Progenitor cell of endocrine pancreas (in vitro differentiated cells): ENCODE results near the gene ATP6V0D1. TPM values are rescaled to one million over a fixed set of nuclear protein-coding genes. Genes with fewer than 3 reads are reported as not detected.

ENCODE experiments used
- DNase-seq: peaks from one replicate; pipeline ENCODE4 v3.0.0; 2021; ENCODE audit warnings: low spot score; ENCODE audit not compliant: unreplicated experiment
- H3K27ac Mint-ChIP-seq: 2 replicates; pipeline ENCODE4 v1.8.0; 2021; ENCODE audit warnings: mild to moderate bottlenecking, moderate library complexity, mixed read lengths
- H3K27me3 Mint-ChIP-seq: 2 replicates; pipeline ENCODE4 v1.8.0; 2021; ENCODE audit warnings: mixed read lengths
- H3K36me3 Mint-ChIP-seq: 2 replicates; pipeline ENCODE4 v1.8.0; 2022; ENCODE audit warnings: mixed read lengths; ENCODE audit not compliant: insufficient read depth
- H3K4me1 Mint-ChIP-seq: 2 replicates; pipeline ENCODE4 v1.8.0; 2021; ENCODE audit warnings: low read depth, mixed read lengths
- H3K4me3 Mint-ChIP-seq: 2 replicates; pipeline ENCODE4 v1.8.0; 2021; ENCODE audit warnings: low read depth, mild to moderate bottlenecking, moderate library complexity, mixed read lengths
- H3K9me3 Mint-ChIP-seq: 2 replicates; pipeline ENCODE4 v1.8.0; 2021; ENCODE audit warnings: low read depth, mixed read lengths
- total RNA-seq: library from RNA; stranded (reverse); gene quantifications from 2 replicates; pipeline ENCODE4 v1.2.1, GENCODE V29; 2021
- TF ChIP-seq, protein P1 (sequence below): fragments of 200-600 bp; sonication (generic); IDR thresholded peaks from one replicate; pipeline ENCODE4 v1.5.0; 2021; ENCODE audit warnings: antibody characterized with exemption, mild to moderate bottlenecking; ENCODE audit not compliant: unreplicated experiment

Gene ATP6V0D1
- total RNA-seq, 1 donor from 2014 or later, result 65.3 TPM

DNA sequence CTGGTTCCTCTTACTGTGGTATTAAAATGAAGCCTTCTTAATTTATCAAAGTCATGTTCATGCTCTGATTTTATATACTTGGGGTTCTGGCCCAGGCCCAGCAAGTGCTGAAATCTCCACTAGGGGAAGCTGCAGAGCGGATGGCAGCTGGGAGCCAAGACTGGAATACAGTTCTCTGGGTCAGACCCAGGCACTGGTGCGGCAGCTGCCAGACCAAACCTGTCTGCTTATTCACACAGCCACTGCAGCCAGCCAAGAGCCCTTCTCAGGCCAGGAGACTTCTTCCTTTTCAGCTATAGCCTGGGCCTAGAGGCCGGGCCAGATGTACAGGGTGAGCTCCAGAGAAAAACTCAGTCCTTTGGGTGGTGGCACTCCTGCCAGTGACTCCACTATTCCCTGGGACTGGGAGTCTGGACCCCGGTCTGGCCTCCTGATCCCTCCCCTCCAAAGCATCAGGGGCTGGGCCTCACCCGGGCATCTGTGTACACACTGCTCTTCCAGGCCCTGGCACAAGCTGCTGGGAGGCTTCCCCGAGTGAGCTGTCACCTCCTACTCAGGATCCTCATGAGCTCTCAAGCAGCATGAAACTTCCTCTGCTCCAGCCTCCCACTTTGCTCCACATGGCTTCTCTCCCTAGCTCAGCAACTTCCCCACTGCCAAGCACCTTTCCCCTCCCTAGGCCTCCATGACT lies 24.4 kb downstream of the ATP6V0D1 start:
- no peak for DNase-seq
- no peak overlapping the region for H3K4me3 Mint-ChIP-seq
- H3K36me3 Mint-ChIP-seq, result peaks cover 2% of the 10 kb centered on the region
- no peaks in the 10 kb centered on the region for H3K9me3 Mint-ChIP-seq
- H3K27ac Mint-ChIP-seq, result no peak overlapping the region
- no peaks in the 10 kb centered on the region for H3K4me1 Mint-ChIP-seq
- TF ChIP-seq, protein P1, sequence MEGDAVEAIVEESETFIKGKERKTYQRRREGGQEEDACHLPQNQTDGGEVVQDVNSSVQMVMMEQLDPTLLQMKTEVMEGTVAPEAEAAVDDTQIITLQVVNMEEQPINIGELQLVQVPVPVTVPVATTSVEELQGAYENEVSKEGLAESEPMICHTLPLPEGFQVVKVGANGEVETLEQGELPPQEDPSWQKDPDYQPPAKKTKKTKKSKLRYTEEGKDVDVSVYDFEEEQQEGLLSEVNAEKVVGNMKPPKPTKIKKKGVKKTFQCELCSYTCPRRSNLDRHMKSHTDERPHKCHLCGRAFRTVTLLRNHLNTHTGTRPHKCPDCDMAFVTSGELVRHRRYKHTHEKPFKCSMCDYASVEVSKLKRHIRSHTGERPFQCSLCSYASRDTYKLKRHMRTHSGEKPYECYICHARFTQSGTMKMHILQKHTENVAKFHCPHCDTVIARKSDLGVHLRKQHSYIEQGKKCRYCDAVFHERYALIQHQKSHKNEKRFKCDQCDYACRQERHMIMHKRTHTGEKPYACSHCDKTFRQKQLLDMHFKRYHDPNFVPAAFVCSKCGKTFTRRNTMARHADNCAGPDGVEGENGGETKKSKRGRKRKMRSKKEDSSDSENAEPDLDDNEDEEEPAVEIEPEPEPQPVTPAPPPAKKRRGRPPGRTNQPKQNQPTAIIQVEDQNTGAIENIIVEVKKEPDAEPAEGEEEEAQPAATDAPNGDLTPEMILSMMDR, result peak; percentile 34
- no peaks in the 10 kb centered on the region for H3K27me3 Mint-ChIP-seq

- TF ChIP-seq, protein P1, result no peak
- Mint-ChIP-seq H3K9me3 (no peaks in the 10 kb centered on the region), H3K36me3 (peaks cover 2% of the 10 kb centered on the region)
These were observed 26.1 kb downstream of the ATP6V0D1 start for GRCh38 chr16:67454852-67455251.

GRCh38 chr16:67454104-67454503 lies 26.9 kb downstream of the ATP6V0D1 start:
- no peaks in the 10 kb centered on the region for H3K27me3 Mint-ChIP-seq
- H3K4me3 Mint-ChIP-seq, result no peak overlapping the region
- no peaks in the 10 kb centered on the region for H3K9me3 Mint-ChIP-seq
- no peaks in the 10 kb centered on the region for H3K4me1 Mint-ChIP-seq
- TF ChIP-seq, protein P1, result no peak
- peaks cover 3% of the 10 kb centered on the region for H3K36me3 Mint-ChIP-seq
- H3K27ac Mint-ChIP-seq, result no peak overlapping the region
- DNase-seq, result no peak

More at GRCh38 chr16:67454852-67455251, 26.1 kb downstream of the ATP6V0D1 start:
- no peak overlapping the region for H3K27ac Mint-ChIP-seq
- no peaks in the 10 kb centered on the region for H3K4me1 Mint-ChIP-seq
- H3K27me3 Mint-ChIP-seq, result no peaks in the 10 kb centered on the region
- H3K4me3 Mint-ChIP-seq, result no peak overlapping the region
- no peak for DNase-seq

DNA sequence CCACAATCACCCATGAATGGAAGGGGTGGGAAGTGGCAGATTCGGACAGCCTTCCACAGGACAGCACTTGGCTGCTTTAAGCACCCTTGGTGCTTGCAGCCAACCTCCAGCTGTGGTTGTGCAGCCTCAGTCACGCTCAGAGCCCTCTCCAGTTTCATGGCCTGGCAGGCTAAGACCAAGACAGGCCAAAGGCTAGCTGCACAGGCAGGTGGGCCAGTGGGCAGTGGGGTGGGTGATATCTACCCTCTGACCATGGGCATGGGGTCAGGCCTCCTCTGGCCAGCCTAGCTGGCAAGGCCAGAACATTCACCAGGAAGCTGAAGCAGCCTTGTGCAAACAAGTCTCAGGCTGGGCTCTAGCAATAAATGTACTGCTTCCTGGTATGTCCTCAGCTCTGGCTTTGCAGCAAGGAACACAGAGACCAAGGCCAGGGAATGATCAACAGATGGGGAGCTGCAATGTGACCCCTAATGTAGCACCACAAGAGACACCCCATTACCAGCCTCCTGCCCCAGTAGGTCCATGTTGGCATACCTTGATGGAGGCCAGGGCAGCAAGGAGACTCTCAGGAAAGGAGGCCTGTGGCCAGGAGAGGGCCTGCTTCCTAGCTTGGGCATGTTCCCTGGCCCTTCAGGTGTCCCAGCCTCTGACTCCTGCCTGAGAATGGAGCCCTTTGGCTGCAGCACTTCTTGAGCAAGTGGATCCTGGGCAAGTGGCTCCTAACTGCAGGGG lies 29.1 kb downstream of the ATP6V0D1 start:
- no peaks in the 10 kb centered on the region for H3K9me3 Mint-ChIP-seq
- TF ChIP-seq, protein P1, result no peak

GRCh38 chr16:67451061-67451703 lies 29.8 kb downstream of the ATP6V0D1 start:
- no peak for DNase-seq
- Mint-ChIP-seq H3K4me3 (no peak overlapping the region), H3K36me3 (peaks cover 4% of the 10 kb centered on the region), H3K27ac (no peak overlapping the region), H3K27me3 (no peaks in the 10 kb centered on the region), H3K4me1 (no peaks in the 10 kb centered on the region), H3K9me3 (no peaks in the 10 kb centered on the region)
- TF ChIP-seq, protein P1, result no peak

More for the DNA sequence above, 29.1 kb downstream of the ATP6V0D1 start:
- Mint-ChIP-seq H3K4me1 (no peaks in the 10 kb centered on the region), H3K27ac (no peak overlapping the region), H3K4me3 (no peak overlapping the region), H3K27me3 (no peaks in the 10 kb centered on the region), H3K36me3 (peaks cover 4% of the 10 kb centered on the region)
- DNase-seq, result no peak
